NCI-H1105 treated with DMSO at 0.1 percent for 48 hours (cell line): Measurements from ENCODE around the gene STPG2.
"Not testable (repeated sequence)": the region's sequence is repeated elsewhere in the genome, so short reads cannot be mapped to it uniquely, and the experiment has no call there.

Experiments used
- DNase-seq: peaks from one replicate; lab custom pipeline; 2025; lab: John Stamatoyannopoulos, UW

STPG2 gene

GRCh38 chr4:97639961-97640360 is 503.3 kb downstream of the STPG2 start:
- DNase-seq = no peak

- DNase-seq = not testable (repeated sequence)
These were observed 509.4 kb downstream of the STPG2 start for GRCh38 chr4:97633831-97634230.

- DNase-seq = no peak
These were observed 515.5 kb downstream of the STPG2 start for GRCh38 chr4:97627750-97628149.

- no peak for DNase-seq
These were observed 519.1 kb downstream of the STPG2 start for GRCh38 chr4:97624204-97624603.

GRCh38 chr4:97605932-97606331 is 537.3 kb downstream of the STPG2 start:
- no peak for DNase-seq

GRCh38 chr4:97593248-97593647 is 550.0 kb downstream of the STPG2 start:
- no peak for DNase-seq

GRCh38 chr4:97590266-97590665 is 553.0 kb downstream of the STPG2 start:
- no peak for DNase-seq

- DNase-seq = no peak
These were observed 553.6 kb downstream of the STPG2 start for GRCh38 chr4:97589481-97590196.

GRCh38 chr4:97587912-97588311 is 555.4 kb downstream of the STPG2 start:
- no peak for DNase-seq

- no peak for DNase-seq
These were observed 558.0 kb downstream of the STPG2 start for GRCh38 chr4:97585274-97585673.

- DNase-seq = no peak
These were observed 560.4 kb downstream of the STPG2 start for GRCh38 chr4:97582890-97583289.

GRCh38 chr4:97577004-97577403 is 566.3 kb downstream of the STPG2 start:
- peak; percentile 1 for DNase-seq

- no peak for DNase-seq
These were observed 583.3 kb downstream of the STPG2 start for GRCh38 chr4:97560009-97560408.

- DNase-seq = no peak
These were observed 585.0 kb downstream of the STPG2 start for GRCh38 chr4:97558204-97558778.

GRCh38 chr4:97550637-97551036 is 592.6 kb downstream of the STPG2 start:
- not testable (repeated sequence) for DNase-seq

- DNase-seq = no peak
These were observed 594.2 kb downstream of the STPG2 start for GRCh38 chr4:97548943-97549583.

- no peak for DNase-seq
These were observed 595.1 kb downstream of the STPG2 start for GRCh38 chr4:97548186-97548585.

GRCh38 chr4:97531351-97531750 is 611.9 kb downstream of the STPG2 start:
- DNase-seq = peak; percentile 20

- no peak for DNase-seq
These were observed 612.6 kb downstream of the STPG2 start for GRCh38 chr4:97530676-97531075.

GRCh38 chr4:97525236-97525635 is 618.0 kb downstream of the STPG2 start:
- no peak for DNase-seq

- DNase-seq = no peak
These were observed 625.3 kb downstream of the STPG2 start for GRCh38 chr4:97517939-97518338.

- no peak for DNase-seq
These were observed 629.4 kb downstream of the STPG2 start for GRCh38 chr4:97513917-97514316.
